Measurements from ENCODE around the gene ENOX1. TPM values are rescaled to one million over a fixed set of nuclear protein-coding genes. Genes with fewer than 3 reads are reported as not detected.

Gene ENOX1
- total RNA-seq, 1 donor from 2014 or later: 0.18 TPM

GRCh38 chr13:43492745-43493144 lies 294.0 kb downstream of the ENOX1 start:
- no peak for DNase-seq (ENCODE audit: low spot score)
- ATAC-seq: no peak

DNA sequence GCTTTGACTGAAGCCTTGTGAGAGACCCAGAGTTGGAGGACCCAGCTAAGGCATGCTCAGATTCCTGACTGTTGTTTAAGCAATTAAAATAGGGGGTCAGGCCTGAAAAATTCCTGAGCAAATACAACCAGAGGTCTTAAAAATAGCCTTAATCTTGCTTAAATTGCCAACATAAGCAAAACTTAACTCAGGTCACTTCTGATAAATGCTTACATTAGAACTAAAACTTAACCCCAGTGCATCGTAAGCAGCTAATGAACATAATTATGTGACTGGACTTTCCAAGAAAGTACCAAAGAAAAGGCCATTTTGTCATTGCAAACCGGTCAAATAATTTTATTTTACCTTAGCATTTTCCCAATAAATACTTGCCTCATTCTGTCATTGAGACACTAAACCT lies 294.5 kb downstream of the ENOX1 start:
- ATAC-seq: no peak
- DNase-seq (ENCODE audit: low spot score): no peak

DNA sequence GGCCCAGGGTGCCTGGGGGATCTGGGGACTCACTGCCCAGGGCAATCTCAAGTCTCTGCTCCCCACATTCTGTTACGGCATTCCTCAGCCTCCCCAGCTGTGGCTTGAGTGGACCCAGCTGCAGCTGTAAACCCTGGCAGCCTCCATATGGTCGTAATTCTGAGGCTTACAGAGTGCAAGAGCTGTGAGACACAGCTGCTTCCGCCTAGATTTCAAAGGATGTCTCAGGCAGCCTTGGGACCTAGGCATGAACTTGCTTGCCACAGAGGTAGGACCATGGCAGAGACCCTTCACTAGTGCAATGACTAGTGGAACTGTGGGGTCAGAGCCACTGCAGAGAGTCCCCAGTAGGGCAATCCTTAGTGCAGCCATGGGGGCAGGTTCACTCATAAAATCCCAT lies 297.5 kb downstream of the ENOX1 start:
- ATAC-seq: no peak
- DNase-seq (ENCODE audit: low spot score): no peak

- ATAC-seq (no peak), DNase-seq (ENCODE audit: low spot score) (no peak)
Measured at GRCh38 chr13:43487885-43488284, 298.9 kb downstream of the ENOX1 start.

- ATAC-seq: no peak
- no peak for DNase-seq (ENCODE audit: low spot score)
Measured at GRCh38 chr13:43487461-43487860, 299.3 kb downstream of the ENOX1 start.

DNA sequence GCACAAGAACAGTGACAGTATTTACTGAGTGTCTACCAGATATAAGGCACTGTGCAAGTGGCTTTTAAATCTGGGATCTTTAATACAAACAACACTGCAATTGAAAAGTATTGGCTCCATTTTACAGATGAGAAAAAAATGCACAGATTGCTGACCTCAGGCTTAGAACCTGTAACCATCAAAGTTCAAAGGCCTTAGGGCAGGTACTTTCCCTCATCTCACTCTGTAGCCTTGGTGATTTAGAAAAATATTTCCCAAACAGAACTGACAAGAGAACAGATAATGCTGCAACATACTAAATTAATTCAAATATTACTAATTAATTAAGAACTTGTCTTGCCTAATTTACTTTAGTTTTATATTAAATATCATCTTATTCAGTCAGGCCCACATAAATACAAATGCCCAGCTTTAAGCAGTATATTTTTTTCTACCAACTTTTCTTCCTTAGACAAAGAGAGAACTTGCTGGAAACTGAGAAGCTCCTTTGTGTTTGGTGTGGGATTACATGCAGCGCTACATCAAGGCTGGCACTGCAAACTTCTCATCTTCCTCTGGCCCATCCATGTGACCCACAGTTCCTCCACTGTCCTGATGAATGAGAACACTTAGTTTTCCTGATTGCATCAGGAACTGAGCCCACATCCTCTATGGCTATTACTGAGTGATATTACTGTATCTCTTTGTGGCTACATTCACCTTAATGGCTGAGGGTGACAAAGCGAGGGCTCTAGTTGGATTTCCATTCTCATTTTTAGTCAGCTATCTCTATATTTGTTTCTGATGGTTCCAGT lies 302.1 kb downstream of the ENOX1 start:
- ATAC-seq (no peak), DNase-seq (ENCODE audit: low spot score) (no peak)

- DNase-seq (ENCODE audit: low spot score): no peak
- ATAC-seq: no peak
Measured at GRCh38 chr13:43483930-43484329, 302.8 kb downstream of the ENOX1 start.

GRCh38 chr13:43482641-43483040 lies 304.1 kb downstream of the ENOX1 start:
- ATAC-seq (no peak), DNase-seq (ENCODE audit: low spot score) (no peak)

DNA sequence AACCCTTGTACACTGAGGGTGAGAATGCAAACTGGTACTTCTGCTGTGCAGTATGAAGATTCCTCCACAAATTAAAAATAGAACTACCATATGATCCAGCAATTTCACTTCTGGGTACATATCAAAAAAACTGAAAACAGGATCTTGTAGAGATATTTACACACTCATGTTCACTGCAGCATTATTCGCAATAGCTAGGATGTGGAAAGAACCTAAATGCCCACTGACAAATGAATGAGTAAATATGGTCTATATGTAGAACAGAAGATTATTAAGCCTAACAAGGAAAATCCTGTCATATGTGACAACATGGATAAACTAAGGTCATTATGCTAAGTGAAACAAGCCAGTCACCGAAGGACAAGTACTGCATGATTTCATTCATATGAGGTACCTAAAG lies 304.7 kb downstream of the ENOX1 start:
- DNase-seq (ENCODE audit: low spot score) (no peak), ATAC-seq (no peak)

- ATAC-seq (no peak), DNase-seq (ENCODE audit: low spot score) (no peak)
Measured at GRCh38 chr13:43478902-43479301, 307.9 kb downstream of the ENOX1 start.

- DNase-seq (ENCODE audit: low spot score) (no peak), ATAC-seq (no peak)
Measured at GRCh38 chr13:43478211-43478610, 308.6 kb downstream of the ENOX1 start.

DNA sequence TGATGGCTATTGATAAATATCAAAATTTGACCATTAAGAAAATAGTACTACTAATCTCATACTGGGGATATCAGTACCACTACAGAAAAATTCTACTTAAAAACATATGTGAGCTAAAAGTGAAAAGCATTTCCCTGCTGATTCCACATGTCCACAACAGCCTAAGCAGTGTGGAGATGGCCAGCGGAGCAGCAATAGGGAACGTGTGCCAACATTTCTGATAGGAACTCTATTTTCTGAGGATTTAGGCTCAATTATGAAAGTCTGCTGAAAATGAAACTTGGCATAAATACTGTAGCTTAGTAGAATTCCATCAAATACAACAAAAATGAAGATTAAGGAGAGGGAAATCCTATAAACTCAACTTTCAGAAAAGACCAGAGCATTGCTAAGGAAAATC lies 311.6 kb downstream of the ENOX1 start:
- ATAC-seq: no peak
- DNase-seq (ENCODE audit: low spot score): no peak

- DNase-seq (ENCODE audit: low spot score) (no peak), ATAC-seq (peak; percentile 15)
Measured at GRCh38 chr13:43473437-43473836, 313.3 kb downstream of the ENOX1 start.

GRCh38 chr13:43472980-43473379 lies 313.8 kb downstream of the ENOX1 start:
- ATAC-seq (no peak), DNase-seq (ENCODE audit: low spot score) (no peak)

- ATAC-seq: no peak
- no peak for DNase-seq (ENCODE audit: low spot score)
Measured at GRCh38 chr13:43472339-43472738, 314.4 kb downstream of the ENOX1 start.

- DNase-seq (ENCODE audit: low spot score) (no peak), ATAC-seq (no peak)
Measured at GRCh38 chr13:43470610-43471009, 316.2 kb downstream of the ENOX1 start.

- ATAC-seq: no peak
- DNase-seq (ENCODE audit: low spot score): no peak
Measured at GRCh38 chr13:43469791-43470190, 317.0 kb downstream of the ENOX1 start.

GRCh38 chr13:43464578-43465264 lies 322.1 kb downstream of the ENOX1 start:
- ATAC-seq: no peak

DNA sequence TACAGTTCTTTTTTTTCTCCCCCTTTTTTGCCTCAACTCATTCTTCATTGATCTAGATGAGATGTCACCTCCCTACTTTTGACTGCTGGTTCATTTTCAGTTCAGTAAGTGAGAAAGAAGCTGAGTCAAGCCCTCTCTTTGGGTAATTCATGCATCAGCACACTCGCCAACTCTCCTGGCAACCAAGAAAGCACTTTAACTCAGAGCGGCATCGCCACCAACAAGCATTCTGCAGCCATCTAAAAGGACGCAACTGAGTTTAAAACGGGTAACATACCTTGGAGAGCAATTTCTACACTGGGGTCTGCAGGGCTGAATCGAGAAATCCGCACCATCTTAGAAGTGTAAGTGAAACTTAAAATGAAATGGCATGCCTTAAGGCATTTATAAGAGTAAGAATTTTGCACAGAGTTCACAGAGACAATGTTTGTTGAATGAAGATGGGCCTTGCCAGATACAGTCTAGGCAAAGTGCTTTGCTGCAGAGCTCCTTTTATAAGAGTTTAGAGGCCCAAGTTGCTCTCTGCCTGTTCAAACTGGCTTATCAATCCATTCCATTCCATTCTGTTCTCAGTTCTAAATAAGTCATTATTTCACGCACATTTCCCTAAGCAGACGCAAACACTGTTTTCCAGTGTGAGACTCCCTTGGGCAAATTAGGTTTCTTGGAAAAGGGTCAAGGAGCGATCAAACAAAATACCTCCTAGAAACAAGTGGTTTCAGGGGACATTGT lies 338.0 kb downstream of the ENOX1 start:
- DNase-seq (ENCODE audit: low spot score): no peak
- no peak for ATAC-seq

More at GRCh38 chr13:43464578-43465264, 322.1 kb downstream of the ENOX1 start:
- no peak for DNase-seq (ENCODE audit: low spot score)

- no peak for ATAC-seq
Measured at GRCh38 chr13:43446126-43446525, 340.6 kb downstream of the ENOX1 start.

DNA sequence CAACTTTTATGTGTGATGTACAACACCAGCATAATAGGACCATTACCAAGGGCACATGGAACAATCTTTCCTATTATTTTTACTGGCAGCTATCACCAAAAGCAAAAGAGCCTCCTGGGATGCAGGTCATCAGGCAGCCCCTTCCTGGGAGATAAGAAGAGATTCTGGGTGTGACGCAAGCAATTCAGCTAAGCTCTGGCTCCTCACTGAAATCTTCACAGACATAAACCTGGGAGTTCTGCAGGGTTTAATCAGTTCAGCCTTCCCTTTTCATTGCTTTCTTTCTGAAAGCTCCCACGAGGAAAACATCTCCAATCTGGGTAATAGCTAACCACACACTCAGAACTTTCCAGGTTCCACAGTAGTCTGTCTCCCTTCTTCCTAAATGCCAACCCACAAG lies 341.1 kb downstream of the ENOX1 start:
- ATAC-seq (no peak), DNase-seq (ENCODE audit: low spot score) (no peak)

More at GRCh38 chr13:43446126-43446525, 340.6 kb downstream of the ENOX1 start:
- no peak for DNase-seq (ENCODE audit: low spot score)

GRCh38 chr13:43444081-43444480 lies 342.7 kb downstream of the ENOX1 start:
- ATAC-seq (no peak), DNase-seq (ENCODE audit: low spot score) (no peak)
